IMR-90 (cell line): Measurements from ENCODE around the gene MPL. TPM values are rescaled to one million over a fixed set of nuclear protein-coding genes. Genes with fewer than 3 reads are reported as not detected.
A peak's percentile ranks its signal among the peaks of the same experiment; 100 is the strongest.

Source experiments
- ATAC-seq: fragments of 200-7000 bp; cut with Tn5 transposase; 2 replicates; pipeline ENCODE4 v1.9.1; 2020; ENCODE audit warnings: low read depth, mild to moderate bottlenecking, moderate library complexity
- BruUV-seq: library from RNA; stranded (reverse); fragments of 400-500 nt; replicated peaks from 2 replicates; lab custom pipeline; 2021; lab: Mats Ljungman, UMichigan
- CTCF ChIA-PET: fragments of 300-600 bp; formaldehyde crosslinking; extraction: SDS; loops from one replicate; lab custom pipeline; 2021; ENCODE audit warnings: antibody characterized with exemption; lab: Yijun Ruan, JAX
- POLR2A ChIA-PET: fragments of 300-600 bp; sonication (Branson Sonifier 250); formaldehyde crosslinking; loops from one replicate; lab custom pipeline; 2022; ENCODE audit warnings: antibody characterized with exemption; ENCODE audit not compliant: unreplicated experiment; lab: Charles Lee
- DNase-seq: peaks from one replicate; pipeline ENCODE4 v3.0.0; 2013
- H2AFZ ChIP-seq: replicated peaks from 2 replicates; pipeline ENCODE3; 2013; ENCODE audit warnings: low read length, mild to moderate bottlenecking; ENCODE audit not compliant: poor library complexity
- H2AK5ac ChIP-seq: 2 replicates; pipeline ENCODE4 v1.6.1; 2013; ENCODE audit warnings: low read depth, low read length, inconsistent platforms
- H2AK9ac ChIP-seq: replicated peaks from 2 replicates; pipeline ENCODE3; 2013; ENCODE audit warnings: mild to moderate bottlenecking, low read depth, low read length, moderate library complexity; ENCODE audit not compliant: poor library complexity
- H2BK120ac ChIP-seq: 2 replicates; pipeline ENCODE4 v1.6.1; 2013; ENCODE audit warnings: low read depth, low read length, inconsistent platforms
- H2BK15ac ChIP-seq: 3 replicates; pipeline ENCODE4 v1.6.1; 2013; ENCODE audit warnings: low read depth, low read length, inconsistent platforms
- H2BK20ac ChIP-seq: 2 replicates; pipeline ENCODE4 v1.6.1; 2013; ENCODE audit warnings: low read depth, mild to moderate bottlenecking, inconsistent platforms, low read length, moderate library complexity
- H2BK5ac ChIP-seq: 2 replicates; pipeline ENCODE4 v1.6.1; 2013; ENCODE audit warnings: mild to moderate bottlenecking, low read depth, low read length, inconsistent platforms; ENCODE audit not compliant: poor library complexity, severe bottlenecking
- H3K14ac ChIP-seq: replicated peaks from 2 replicates; pipeline ENCODE4 v1.6.1; 2013; ENCODE audit warnings: low read depth, low read length, inconsistent platforms
- H3K18ac ChIP-seq: 2 replicates; pipeline ENCODE4 v1.6.1; 2013; ENCODE audit warnings: low read depth, low read length, control low read depth
- H3K23ac ChIP-seq: 2 replicates; pipeline ENCODE4 v1.6.1; 2013; ENCODE audit warnings: low read depth, low read length, inconsistent platforms
- H3K27ac ChIP-seq: 2 replicates; pipeline ENCODE4 v1.5.1; 2013; ENCODE audit warnings: mild to moderate bottlenecking, control low read depth, low read length; ENCODE audit not compliant: insufficient read depth
- H3K27me3 ChIP-seq: 2 replicates; pipeline ENCODE4 v1.6.1; 2013; ENCODE audit warnings: low read length; ENCODE audit not compliant: control insufficient read depth, insufficient read depth
- H3K36me3 ChIP-seq: 2 replicates; pipeline ENCODE4 v1.6.1; 2013; ENCODE audit warnings: low read length, mixed read lengths; ENCODE audit not compliant: control insufficient read depth, insufficient read depth
- H3K4ac ChIP-seq: 2 replicates; pipeline ENCODE4 v1.6.1; 2013; ENCODE audit warnings: low read depth, low read length, inconsistent platforms
- H3K4me1 ChIP-seq: 2 replicates; pipeline ENCODE4 v1.6.1; 2013; ENCODE audit warnings: low read length, mixed read lengths; ENCODE audit not compliant: control insufficient read depth, insufficient read depth
- H3K4me2 ChIP-seq: 2 replicates; pipeline ENCODE4 v1.6.1; 2013; ENCODE audit warnings: low read depth, mild to moderate bottlenecking, control low read depth, low read length, moderate library complexity
- H3K4me3 ChIP-seq: 2 replicates; pipeline ENCODE4 v1.5.1; 2013; ENCODE audit warnings: low read depth, mild to moderate bottlenecking, control low read depth, low read length, moderate library complexity; ENCODE audit not compliant: insufficient read depth
- H3K56ac ChIP-seq: 2 replicates; pipeline ENCODE4 v1.6.1; 2013; ENCODE audit warnings: low read length, inconsistent platforms; ENCODE audit not compliant: insufficient read depth; ENCODE audit errors: extremely low read depth
- H3K79me1 ChIP-seq, 2 experiments: 2 replicates each; pipeline ENCODE4 v1.6.1; 2013; ENCODE audit warnings: low read length in 2 of 2, inconsistent platforms in 1 of 2, low read depth in 1 of 2
- H3K9ac ChIP-seq: 2 replicates; pipeline ENCODE4 v1.6.1; 2013; ENCODE audit warnings: low read depth, low read length, control low read depth
- H3K9me1 ChIP-seq: 2 replicates; pipeline ENCODE4 v1.6.1; 2013; ENCODE audit warnings: low read length, inconsistent platforms; ENCODE audit not compliant: insufficient read depth
- H3K9me3 ChIP-seq: 2 replicates; pipeline ENCODE4 v1.6.1; 2013; ENCODE audit warnings: low read length; ENCODE audit not compliant: control insufficient read depth, insufficient read depth
- H4K20me1 ChIP-seq: 2 replicates; pipeline ENCODE4 v1.6.1; 2013; ENCODE audit warnings: low read length, inconsistent platforms; ENCODE audit not compliant: insufficient read depth
- H4K5ac ChIP-seq: 2 replicates; pipeline ENCODE4 v1.6.1; 2013; ENCODE audit warnings: mild to moderate bottlenecking, low read depth, low read length, control low read depth
- H4K8ac ChIP-seq, 2 experiments: 2 replicates each; pipeline ENCODE4 v1.6.1; 2013; ENCODE audit warnings: low read depth in 2 of 2, low read length in 2 of 2, control low read depth in 1 of 2, inconsistent platforms in 1 of 2
- H4K91ac ChIP-seq: 2 replicates; pipeline ENCODE4 v1.6.1; 2013; ENCODE audit warnings: low read depth, low read length, inconsistent platforms; ENCODE audit not compliant: insufficient read depth
- BHLHE40 ChIP-seq: fragments of 150-350 bp; IDR thresholded peaks from 2 replicates; pipeline ENCODE4 v1.6.1; 2016; ENCODE audit warnings: mild to moderate bottlenecking, low read depth, low read length
- CEBPB ChIP-seq: IDR thresholded peaks from 2 replicates; pipeline ENCODE4 v1.6.1; 2012; ENCODE audit warnings: low read depth, low read length, improper control_type of control experiment
- FOS ChIP-seq: fragments of 150-350 bp; IDR thresholded peaks from 2 replicates; pipeline ENCODE4 v1.6.1; 2016; ENCODE audit warnings: low read depth, low read length
- MAFK ChIP-seq: IDR thresholded peaks from 2 replicates; pipeline ENCODE4 v1.6.1; 2012; ENCODE audit warnings: low read depth, low read length, improper control_type of control experiment
- MAZ ChIP-seq: IDR thresholded peaks from 2 replicates; pipeline ENCODE4 v1.6.1; 2012; ENCODE audit warnings: low read depth, mild to moderate bottlenecking, low read length, improper control_type of control experiment, moderate library complexity, borderline replicate concordance
- MXI1 ChIP-seq: IDR thresholded peaks from 2 replicates; pipeline ENCODE4 v1.6.1; 2012; ENCODE audit warnings: low read depth, mild to moderate bottlenecking, low read length, moderate library complexity, borderline replicate concordance
- NFE2L2 ChIP-seq: fragments of 150-350 bp; IDR thresholded peaks from 2 replicates; pipeline ENCODE4 v1.6.1; 2016; ENCODE audit warnings: low read depth, mild to moderate bottlenecking, low read length
- POLR2A ChIP-seq: IDR thresholded peaks from 2 replicates; pipeline ENCODE4 v1.6.1; 2012; ENCODE audit warnings: mild to moderate bottlenecking, low read depth, low read length
- RAD21 ChIP-seq: IDR thresholded peaks from 2 replicates; pipeline ENCODE4 v1.6.1; 2012; ENCODE audit warnings: low read length, improper control_type of control experiment
- RCOR1 ChIP-seq: IDR thresholded peaks from 2 replicates; pipeline ENCODE4 v1.6.1; 2012; ENCODE audit warnings: mild to moderate bottlenecking, low read length, improper control_type of control experiment; ENCODE audit not compliant: insufficient replicate concordance
- RFX5 ChIP-seq: IDR thresholded peaks from 2 replicates; pipeline ENCODE4 v1.8.0; 2012; ENCODE audit warnings: low read depth, mild to moderate bottlenecking, low read length, moderate library complexity
- SMC3 ChIP-seq: fragments of 150-350 bp; IDR thresholded peaks from 2 replicates; pipeline ENCODE4 v1.6.1; 2016; ENCODE audit warnings: low read depth, mild to moderate bottlenecking, antibody characterized with exemption, low read length, moderate library complexity
- WGBS, 2 experiments: methylation state at CpG; one replicate each; pipeline versions ENCODE4 v1.1.5 to v1.1.7; 2013; ENCODE audit warnings: missing lambda C conversion rate in 2 of 2; ENCODE audit not compliant: insufficient read length in 1 of 2; ENCODE audit errors: extremely low coverage in 2 of 2; 5-methylcytosine and 5-hydroxymethylcytosine counted together
- dilution Hi-C: fragments of 300-500 bp; cut with HindIII; formaldehyde crosslinking; loops from one replicate; pipeline ENCODE4 v1.14.3; 2018; ENCODE audit warnings: low sequenced_read_pairs; ENCODE audit not compliant: unreplicated experiment
- in situ Hi-C: fragments of 300-500 bp; cut with MboI; formaldehyde crosslinking; loops from 3 replicates; pipeline ENCODE4 v1.14.3; 2019; ENCODE audit warnings: low sequenced_read_pairs, inconsistent platforms, mixed read lengths
- intact Hi-C: fragments of 100-400 bp; cut with micrococcal nuclease; formaldehyde crosslinking; loops from 2 replicates; pipeline ENCODE4 v1.10.0; 2022
- polyA plus RNA-seq, 3 experiments: library from polyadenylated mRNA; depleted of rRNA; stranded (reverse); fragments of >200 nt; gene quantifications; 2 replicates each; pipeline ENCODE4 v1.2.3, GENCODE V29; 2012; ENCODE audit warnings: low replicate concordance in 1 of 3
- total RNA-seq: library from RNA; depleted of rRNA; stranded (reverse); fragments of >200 nt; gene quantifications from 2 replicates; pipeline ENCODE4 v1.2.3, GENCODE V29; 2012
- TF ChIP-seq, protein P1 (sequence below): fragments of 150-350 bp; IDR thresholded peaks from 2 replicates; pipeline ENCODE4 v1.6.1; 2017; ENCODE audit warnings: mild to moderate bottlenecking, antibody characterized with exemption, low read length, low read depth
- TF ChIP-seq, protein P2 (sequence below): fragments of 150-350 bp; IDR thresholded peaks from 2 replicates; pipeline ENCODE4 v1.6.1; 2016; ENCODE audit warnings: low read depth, mild to moderate bottlenecking, low read length, moderate library complexity, borderline replicate concordance

The MPL gene
- total and polyA plus RNA-seq, 2 of the 4 experiments (the other 2 are of a cell fraction): 0.12 TPM; not detected in 1

DNA sequence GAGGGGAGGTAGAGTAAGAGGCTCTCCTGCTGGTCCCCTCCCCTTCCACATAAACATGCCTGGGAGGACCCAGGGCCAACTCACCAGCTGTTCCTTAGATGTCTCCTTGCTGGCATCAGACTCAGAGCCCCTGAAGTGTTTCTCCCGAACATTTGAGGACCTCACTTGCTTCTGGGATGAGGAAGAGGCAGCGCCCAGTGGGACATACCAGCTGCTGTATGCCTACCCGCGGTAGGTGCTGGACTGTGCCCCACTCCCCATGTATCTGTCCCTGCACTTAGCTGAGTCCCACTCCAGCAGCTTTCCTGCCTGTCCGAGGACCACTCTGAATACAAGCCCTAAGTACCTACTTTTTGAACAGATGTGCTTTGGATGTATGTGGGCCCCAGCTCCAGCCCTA lies 383 bp downstream of the MPL start:
- Histone ChIP-seq H3K9ac (no peak overlapping the region), H3K4me2 (no peak overlapping the region), H3K27ac (no peak overlapping the region), H2AFZ (peak overlapping the region; percentile 37), H3K79me1 (no peaks in the 10 kb centered on the region), H2BK20ac (no peak overlapping the region), H3K23ac (no peak overlapping the region), H3K9me1 (no peaks in the 10 kb centered on the region), H2BK5ac (no peak overlapping the region), H3K56ac (no peak overlapping the region), H3K27me3 (peaks cover 13% of the 10 kb centered on the region), H3K4me3 (no peak overlapping the region), H3K9me3 (no peaks in the 10 kb centered on the region), H2BK120ac (no peak overlapping the region), H3K14ac (no peak overlapping the region), H3K4me1 (no peaks in the 10 kb centered on the region), H2BK15ac (no peak overlapping the region), H3K18ac (no peak overlapping the region), H2AK5ac (no peak overlapping the region), H4K20me1 (no peaks in the 10 kb centered on the region), H2AK9ac (peak overlapping the region; percentile 11), H4K8ac (no peak overlapping the region), H3K36me3 (no peaks in the 10 kb centered on the region), H4K5ac (no peak overlapping the region), H3K4ac (no peak overlapping the region), H4K91ac (no peak overlapping the region)
- BruUV-seq: no TSS peak
- in situ Hi-C loops (no loop called here), dilution Hi-C loops (no loop called here), intact Hi-C loops (no loop called here)
- CTCF ChIA-PET: no interaction called here
- DNase-seq: no peak
- POLR2A ChIA-PET: no interaction called here
- ATAC-seq: no peak
- WGBS, 2 experiments: 40% methylated on average over 1 of the region's 5 CpGs; no CpG with 5 or more reads in 1 of the 2 experiments
- no peak for TF ChIP-seq RCOR1
- TF ChIP-seq MAZ: no peak
- no peak for TF ChIP-seq RFX5
- TF ChIP-seq MAFK: no peak
- no peak for TF ChIP-seq FOS
- TF ChIP-seq SMC3: no peak
- TF ChIP-seq, protein P1, sequence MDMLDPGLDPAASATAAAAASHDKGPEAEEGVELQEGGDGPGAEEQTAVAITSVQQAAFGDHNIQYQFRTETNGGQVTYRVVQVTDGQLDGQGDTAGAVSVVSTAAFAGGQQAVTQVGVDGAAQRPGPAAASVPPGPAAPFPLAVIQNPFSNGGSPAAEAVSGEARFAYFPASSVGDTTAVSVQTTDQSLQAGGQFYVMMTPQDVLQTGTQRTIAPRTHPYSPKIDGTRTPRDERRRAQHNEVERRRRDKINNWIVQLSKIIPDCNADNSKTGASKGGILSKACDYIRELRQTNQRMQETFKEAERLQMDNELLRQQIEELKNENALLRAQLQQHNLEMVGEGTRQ: no peak
- TF ChIP-seq CEBPB: no peak
- no peak for TF ChIP-seq MXI1
- TF ChIP-seq NFE2L2: no peak
- no peak for TF ChIP-seq POLR2A
- no peak for TF ChIP-seq RAD21
- TF ChIP-seq BHLHE40: no peak
- TF ChIP-seq, protein P2, sequence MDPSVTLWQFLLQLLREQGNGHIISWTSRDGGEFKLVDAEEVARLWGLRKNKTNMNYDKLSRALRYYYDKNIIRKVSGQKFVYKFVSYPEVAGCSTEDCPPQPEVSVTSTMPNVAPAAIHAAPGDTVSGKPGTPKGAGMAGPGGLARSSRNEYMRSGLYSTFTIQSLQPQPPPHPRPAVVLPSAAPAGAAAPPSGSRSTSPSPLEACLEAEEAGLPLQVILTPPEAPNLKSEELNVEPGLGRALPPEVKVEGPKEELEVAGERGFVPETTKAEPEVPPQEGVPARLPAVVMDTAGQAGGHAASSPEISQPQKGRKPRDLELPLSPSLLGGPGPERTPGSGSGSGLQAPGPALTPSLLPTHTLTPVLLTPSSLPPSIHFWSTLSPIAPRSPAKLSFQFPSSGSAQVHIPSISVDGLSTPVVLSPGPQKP: no peak
